HepG2 (cell line): Measurements from ENCODE around the gene MBTPS1. TPM values are rescaled to one million over a fixed set of nuclear protein-coding genes. Genes with fewer than 3 reads are reported as not detected.

Source experiments
- ATAC-seq: fragments of 200-7000 bp; cut with Tn5 transposase; 3 replicates; pipeline ENCODE4 v1.9.1; 2020; ENCODE audit warnings: mild to moderate bottlenecking, moderate library complexity
- BruUV-seq: library from RNA; stranded (reverse); fragments of 400-500 nt; replicated peaks from 2 replicates; lab custom pipeline; 2021; lab: Mats Ljungman, UMichigan
- CTCF ChIA-PET: fragments of 300-600 bp; formaldehyde crosslinking; extraction: SDS; loops from one replicate; lab custom pipeline; 2021; ENCODE audit warnings: low total read pairs, inconsistent platforms, low intra/inter-chr PET ratio; lab: Yijun Ruan, JAX
- POLR2A ChIA-PET: fragments of 350-600 bp; sonication (Branson Sonifier 250); formaldehyde crosslinking; loops from one replicate; lab custom pipeline; 2020; ENCODE audit warnings: antibody characterized with exemption, inconsistent platforms; lab: Yijun Ruan, JAX
- DNase-seq: peaks from one replicate; pipeline ENCODE4 v3.0.0-alpha.2; 2015; ENCODE audit warnings: low spot score
- FAIRE-seq: peaks from 3 replicates; lab custom pipeline; 2011; peaks lifted over from hg19 to GRCh38; lab: Jason Lieb, UNC
- H2AFZ ChIP-seq: one replicate; pipeline ENCODE4 v1.6.1; 2011; ENCODE audit warnings: low read length, inconsistent platforms
- H3K27ac ChIP-seq: fragments of 300-600 bp; 3 replicates; pipeline ENCODE4 v1.8.0; 2011; ENCODE audit warnings: mixed run types, mild to moderate bottlenecking, mixed read lengths, low read length, inconsistent platforms; ENCODE audit not compliant: insufficient read depth; ENCODE audit errors: extremely low read length
- H3K27me3 ChIP-seq, 2 experiments: fragments of 200-600 bp in 1 of 2; 2 replicates in 1 of 2; 3 replicates in 1 of 2; pipeline versions ENCODE4 v1.6.0 to v1.8.0; 2011; ENCODE audit warnings: low read length in 2 of 2, mild to moderate bottlenecking in 2 of 2, moderate library complexity in 2 of 2, inconsistent platforms in 1 of 2; ENCODE audit not compliant: insufficient read depth in 2 of 2, control insufficient read depth in 1 of 2
- H3K36me3 ChIP-seq, 2 experiments: fragments of 200-600 bp in 1 of 2; replicated peaks in 1 of 2; 2 replicates in 1 of 2; 3 replicates in 1 of 2; pipeline versions ENCODE4 v1.5.1 to v1.8.0; 2011; ENCODE audit warnings: low read length in 2 of 2, inconsistent platforms in 1 of 2; ENCODE audit not compliant: insufficient read depth in 2 of 2, control insufficient read depth in 1 of 2
- H3K4me1 ChIP-seq: 2 replicates; pipeline ENCODE4 v1.5.1; 2012; ENCODE audit warnings: low read length, inconsistent platforms; ENCODE audit not compliant: insufficient read depth
- H3K4me2 ChIP-seq: 2 replicates; pipeline ENCODE4 v1.6.0; 2011; ENCODE audit warnings: low read depth, low read length, inconsistent platforms
- H3K4me3 ChIP-seq, 3 experiments: fragments of 200-600 bp in 1 of 3; sonication (generic), shearing (Covaris generic) in 1 of 3; replicated peaks in 1 of 3; 2 replicates each; pipeline ENCODE4 v1.5.1; 2011 to 2016; ENCODE audit warnings: low read length in 3 of 3, inconsistent platforms in 2 of 3, low read depth in 2 of 3, mild to moderate bottlenecking in 2 of 3, control low read depth in 1 of 3, mixed read lengths in 1 of 3; ENCODE audit not compliant: insufficient read depth in 1 of 3
- H3K79me2 ChIP-seq: one replicate; pipeline ENCODE4 v1.6.1; 2011; ENCODE audit warnings: low read length, inconsistent platforms; ENCODE audit not compliant: insufficient read depth
- H3K9ac ChIP-seq: 2 replicates; pipeline ENCODE4 v1.6.0; 2011; ENCODE audit warnings: mild to moderate bottlenecking, low read depth, low read length, inconsistent platforms; ENCODE audit not compliant: insufficient read depth
- H3K9me3 ChIP-seq: 2 replicates; pipeline ENCODE4 v1.5.1; 2012; ENCODE audit warnings: mild to moderate bottlenecking, low read length
- H4K20me1 ChIP-seq: 2 replicates; pipeline ENCODE4 v1.6.0; 2011; ENCODE audit warnings: inconsistent platforms, mild to moderate bottlenecking, low read length, moderate library complexity; ENCODE audit not compliant: insufficient read depth
- CHD4 ChIP-seq: fragments of 200-600 bp; sonication (generic); IDR thresholded peaks from 2 replicates; pipeline ENCODE4 v1.7.0; 2017; ENCODE audit warnings: mild to moderate bottlenecking, low read length, borderline replicate concordance
- HOXA5 ChIP-seq: sonication (generic); formaldehyde crosslinking; IDR thresholded peaks from 2 replicates; pipeline ENCODE4 v1.4.0; 2020; ENCODE audit warnings: missing genetic modification reagents
- KDM3A ChIP-seq: IDR thresholded peaks from 2 replicates; pipeline ENCODE4 v1.6.1; 2018; ENCODE audit warnings: low read depth, missing compliant biosample characterization
- KDM4B ChIP-seq: sonication (generic); formaldehyde crosslinking; IDR thresholded peaks from 2 replicates; pipeline ENCODE4 v1.4.0; 2020; ENCODE audit warnings: missing genetic modification reagents
- KMT2B ChIP-seq: IDR thresholded peaks from 2 replicates; pipeline ENCODE4 v1.6.1; 2016; ENCODE audit warnings: missing genetic modification reagents, missing compliant biosample characterization
- PHF20 ChIP-seq: sonication (generic); formaldehyde crosslinking; IDR thresholded peaks from 2 replicates; pipeline ENCODE4 v1.5.0; 2020; ENCODE audit warnings: mild to moderate bottlenecking, missing genetic modification reagents
- ZMYM3 ChIP-seq: sonication (generic); formaldehyde crosslinking; IDR thresholded peaks from 2 replicates; pipeline ENCODE4 v1.5.1; 2020; ENCODE audit warnings: mild to moderate bottlenecking, missing genetic modification reagents
- ZMYM4 ChIP-seq: sonication (generic); formaldehyde crosslinking; IDR thresholded peaks from 2 replicates; pipeline ENCODE4 v1.8.1; 2023; ENCODE audit warnings: mild to moderate bottlenecking, missing genetic modification reagents
- ZNF3 ChIP-seq: IDR thresholded peaks from 2 replicates; pipeline ENCODE4 v1.7.0; 2017; ENCODE audit warnings: inconsistent platforms
- ZNF558 ChIP-seq: sonication (generic); formaldehyde crosslinking; IDR thresholded peaks from 2 replicates; pipeline ENCODE4 v1.9.0; 2022; ENCODE audit warnings: mild to moderate bottlenecking, missing genetic modification reagents, borderline replicate concordance
- ZNF629 ChIP-seq: sonication (generic); formaldehyde crosslinking; conservative IDR thresholded peaks from 2 replicates; pipeline ENCODE4 v1.5.0; 2020; ENCODE audit warnings: missing genetic modification reagents
- WGBS: methylation state at CpG from one replicate; pipeline ENCODE4 v1.1.6; 2017; ENCODE audit warnings: low lambda C conversion rate; 5-methylcytosine and 5-hydroxymethylcytosine counted together
- in situ Hi-C: cut with HindIII; loops from 2 replicates; pipeline ENCODE4 v1.10.0; 2017; ENCODE audit warnings: low pct_unique_long_range_greater_than_20kb; ENCODE audit not compliant: extremely low pct_ligation_motif_present
- intact Hi-C: fragments of 100-400 bp; cut with micrococcal nuclease; formaldehyde crosslinking; loops from one replicate; pipeline ENCODE4 v1.10.0; 2022; ENCODE audit not compliant: unreplicated experiment
- polyA plus RNA-seq, 8 experiments: library from polyadenylated mRNA; depleted of rRNA in 3 of 8; stranded (reverse) in 7 of 8; unstranded in 1 of 8; fragments of >200 nt; fragmentation: Illumina TruSeq in 4 of 8; extraction: Trizol in 4 of 8; gene quantifications; 2 replicates each; pipeline versions ENCODE4 v1.2.1 to v1.2.3, GENCODE V29; 2011 to 2016; ENCODE audit warnings: low read depth in 4 of 8, missing spikeins in 1 of 8, mixed read lengths in 1 of 8; ENCODE audit not compliant: insufficient read depth in 1 of 8
- total RNA-seq, 5 experiments: library from RNA; depleted of rRNA; stranded (reverse); fragments of >200 nt; fragmentation: Illumina TruSeq; extraction: Trizol; gene quantifications; 2 replicates each; pipeline ENCODE4 v1.2.3, GENCODE V29; 2016; ENCODE audit warnings: low read depth in 1 of 5
- TF ChIP-seq, protein P1 (sequence below): sonication (generic); formaldehyde crosslinking; conservative IDR thresholded peaks from 2 replicates; pipeline ENCODE4 v1.8.0; 2022; ENCODE audit warnings: mild to moderate bottlenecking, moderate library complexity, missing genetic modification reagents
- TF ChIP-seq, protein P2 (sequence below): sonication (generic); formaldehyde crosslinking; IDR thresholded peaks from 2 replicates; pipeline ENCODE4 v1.8.1; 2023; ENCODE audit warnings: mild to moderate bottlenecking, missing genetic modification reagents
- TF ChIP-seq, protein P3 (sequence below): sonication (generic); formaldehyde crosslinking; IDR thresholded peaks from 2 replicates; pipeline ENCODE4 v1.4.0; 2020; ENCODE audit warnings: mild to moderate bottlenecking, missing genetic modification reagents

MBTPS1 gene
- total and polyA plus RNA-seq, 2 of the 13 experiments (the other 11 are each of a cell fraction or from before 2014, with no cell fraction given) = 56.7 to 91.3 TPM

DNA sequence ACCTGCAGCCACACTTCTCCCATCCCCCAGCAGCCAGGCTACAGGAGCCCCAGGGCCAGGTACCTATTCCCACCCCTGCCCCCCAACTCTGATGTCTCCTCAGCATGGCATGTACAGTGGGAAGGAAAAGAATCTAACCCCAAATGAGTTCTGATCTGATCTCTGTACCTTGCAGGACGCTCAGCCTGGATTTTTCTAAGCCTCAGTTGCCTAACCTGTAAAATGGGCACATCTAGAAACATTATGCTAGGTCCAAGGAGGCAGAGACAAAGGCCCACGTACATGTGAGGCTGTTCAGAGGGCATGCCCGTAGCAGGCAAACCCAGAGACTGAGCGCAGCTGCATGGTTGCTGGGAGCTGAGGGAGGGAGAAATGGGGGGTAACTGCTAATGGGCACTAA is 109.2 kb downstream of the MBTPS1 start:
- TF ChIP-seq CHD4 (0 out of 2 replicates have a peak, but pooled peaks have one; percentile 52), HOXA5 (CRISPR knock-in tag) (no peak), ZMYM3 (CRISPR knock-in tag) (peak; percentile 74), ZNF629 (peak; percentile 92), ZMYM4 (CRISPR knock-in tag) (no peak)
- TF ChIP-seq, protein P1, sequence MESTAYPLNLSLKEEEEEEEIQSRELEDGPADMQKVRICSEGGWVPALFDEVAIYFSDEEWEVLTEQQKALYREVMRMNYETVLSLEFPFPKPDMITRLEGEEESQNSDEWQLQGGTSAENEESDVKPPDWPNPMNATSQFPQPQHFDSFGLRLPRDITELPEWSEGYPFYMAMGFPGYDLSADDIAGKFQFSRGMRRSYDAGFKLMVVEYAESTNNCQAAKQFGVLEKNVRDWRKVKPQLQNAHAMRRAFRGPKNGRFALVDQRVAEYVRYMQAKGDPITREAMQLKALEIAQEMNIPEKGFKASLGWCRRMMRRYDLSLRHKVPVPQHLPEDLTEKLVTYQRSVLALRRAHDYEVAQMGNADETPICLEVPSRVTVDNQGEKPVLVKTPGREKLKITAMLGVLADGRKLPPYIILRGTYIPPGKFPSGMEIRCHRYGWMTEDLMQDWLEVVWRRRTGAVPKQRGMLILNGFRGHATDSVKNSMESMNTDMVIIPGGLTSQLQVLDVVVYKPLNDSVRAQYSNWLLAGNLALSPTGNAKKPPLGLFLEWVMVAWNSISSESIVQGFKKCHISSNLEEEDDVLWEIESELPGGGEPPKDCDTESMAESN (CRISPR knock-in tag) = no peak
- no TSS peak for BruUV-seq
- peaks cover 5% of the 10 kb centered on the region for H3K9me3 ChIP-seq
- intact Hi-C loops = no loop called here
- in situ Hi-C loops = no loop called here
- H4K20me1 ChIP-seq = no peaks in the 10 kb centered on the region
- H2AFZ ChIP-seq = no peak overlapping the region
- no peak overlapping the region for H3K27ac ChIP-seq
- ChIA-PET POLR2A (interaction anchor here (0.6 kb wide), 1 partner anchor 36 kb away, joined by 3 read pairs; no protein-coding TSS in a partner anchor), CTCF (no interaction called here)
- H3K4me2 ChIP-seq = no peak overlapping the region
- ATAC-seq (no peak), FAIRE-seq (no peak), DNase-seq (no peak)
- no peaks in the 10 kb centered on the region for H3K79me2 ChIP-seq
- H3K4me1 ChIP-seq = no peaks in the 10 kb centered on the region
- H3K4me3 ChIP-seq = no peak overlapping the region
- H3K36me3 ChIP-seq = no peaks in the 10 kb centered on the region
- 31% methylated on average over 4 of the region's 4 CpGs for WGBS
- no peak overlapping the region for H3K9ac ChIP-seq
- peaks cover 4 to 44% of the 10 kb centered on the region in 2 experiments; a peak in 4 of 5 replicates for H3K27me3 ChIP-seq

DNA sequence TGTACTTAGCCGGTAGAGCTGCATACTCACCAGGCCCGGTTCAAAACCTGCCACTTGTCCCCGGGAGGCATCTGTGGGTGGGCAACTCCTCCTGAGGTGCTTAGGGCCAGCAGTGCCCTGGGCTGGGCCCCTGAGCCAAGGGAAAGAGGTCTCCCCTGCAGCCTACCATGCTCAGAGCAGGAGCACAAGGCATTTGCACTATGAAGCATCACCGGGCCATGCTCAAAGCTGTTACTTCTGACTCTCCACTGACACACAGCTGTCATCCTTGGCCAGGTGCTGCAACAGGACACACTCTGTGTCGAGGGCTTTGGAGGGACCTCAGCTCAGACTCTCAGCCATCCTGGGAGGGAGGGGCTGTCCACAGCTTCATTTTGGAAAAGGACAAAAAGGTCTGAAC is 111.4 kb downstream of the MBTPS1 start:
- Histone ChIP-seq H3K27ac (no peak overlapping the region), H3K4me1 (no peaks in the 10 kb centered on the region), H3K79me2 (no peaks in the 10 kb centered on the region), H3K4me3 (no peak overlapping the region), H2AFZ (no peak overlapping the region), H3K4me2 (no peak overlapping the region), H3K36me3 (no peaks in the 10 kb centered on the region), H3K9me3 (peaks cover 5% of the 10 kb centered on the region), H4K20me1 (no peaks in the 10 kb centered on the region), H3K9ac (no peak overlapping the region), H3K27me3 (peaks cover 12 to 54% of the 10 kb centered on the region in 2 experiments)
- DNase-seq (no peak), FAIRE-seq (no peak), ATAC-seq (peak; percentile 13; the same call in 1 of the 3 replicates)
- POLR2A ChIA-PET = no interaction called here
- in situ Hi-C loops (no loop called here), intact Hi-C loops (no loop called here)
- WGBS = 3% methylated on average over 5 of the region's 5 CpGs
- CTCF ChIA-PET = no interaction called here
- BruUV-seq = no TSS peak
- TF ChIP-seq KDM3A (CRISPR knock-in tag) (no peak), ZNF3 (CRISPR knock-in tag) (no peak), ZNF558 (no peak), KDM4B (CRISPR knock-in tag) (no peak), KMT2B (no peak), PHF20 (no peak)
- TF ChIP-seq, protein P2, sequence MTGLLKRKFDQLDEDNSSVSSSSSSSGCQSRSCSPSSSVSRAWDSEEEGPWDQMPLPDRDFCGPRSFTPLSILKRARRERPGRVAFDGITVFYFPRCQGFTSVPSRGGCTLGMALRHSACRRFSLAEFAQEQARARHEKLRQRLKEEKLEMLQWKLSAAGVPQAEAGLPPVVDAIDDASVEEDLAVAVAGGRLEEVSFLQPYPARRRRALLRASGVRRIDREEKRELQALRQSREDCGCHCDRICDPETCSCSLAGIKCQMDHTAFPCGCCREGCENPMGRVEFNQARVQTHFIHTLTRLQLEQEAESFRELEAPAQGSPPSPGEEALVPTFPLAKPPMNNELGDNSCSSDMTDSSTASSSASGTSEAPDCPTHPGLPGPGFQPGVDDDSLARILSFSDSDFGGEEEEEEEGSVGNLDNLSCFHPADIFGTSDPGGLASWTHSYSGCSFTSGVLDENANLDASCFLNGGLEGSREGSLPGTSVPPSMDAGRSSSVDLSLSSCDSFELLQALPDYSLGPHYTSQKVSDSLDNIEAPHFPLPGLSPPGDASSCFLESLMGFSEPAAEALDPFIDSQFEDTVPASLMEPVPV (CRISPR knock-in tag) = no peak
- TF ChIP-seq, protein P3, sequence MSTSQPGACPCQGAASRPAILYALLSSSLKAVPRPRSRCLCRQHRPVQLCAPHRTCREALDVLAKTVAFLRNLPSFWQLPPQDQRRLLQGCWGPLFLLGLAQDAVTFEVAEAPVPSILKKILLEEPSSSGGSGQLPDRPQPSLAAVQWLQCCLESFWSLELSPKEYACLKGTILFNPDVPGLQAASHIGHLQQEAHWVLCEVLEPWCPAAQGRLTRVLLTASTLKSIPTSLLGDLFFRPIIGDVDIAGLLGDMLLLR (CRISPR knock-in tag) = no peak
